GM19324 (cell line): ENCODE results near the gene ANKRD66.
"Not testable (repeated sequence)": the region's sequence is repeated elsewhere in the genome, so short reads cannot be mapped to it uniquely, and the experiment has no call there.

ENCODE experiments used
- ATAC-seq: cut with Tn5 transposase; IDR thresholded peaks from one replicate; pipeline ENCODE4 v1.9.1; 2021; ENCODE audit warnings: mild to moderate bottlenecking, moderate library complexity; ENCODE audit not compliant: unreplicated experiment, low FRiP score

ANKRD66 gene

GRCh38 chr6:46749731-46750130 is 3.0 kb downstream of the ANKRD66 start:
- ATAC-seq = no peak

DNA sequence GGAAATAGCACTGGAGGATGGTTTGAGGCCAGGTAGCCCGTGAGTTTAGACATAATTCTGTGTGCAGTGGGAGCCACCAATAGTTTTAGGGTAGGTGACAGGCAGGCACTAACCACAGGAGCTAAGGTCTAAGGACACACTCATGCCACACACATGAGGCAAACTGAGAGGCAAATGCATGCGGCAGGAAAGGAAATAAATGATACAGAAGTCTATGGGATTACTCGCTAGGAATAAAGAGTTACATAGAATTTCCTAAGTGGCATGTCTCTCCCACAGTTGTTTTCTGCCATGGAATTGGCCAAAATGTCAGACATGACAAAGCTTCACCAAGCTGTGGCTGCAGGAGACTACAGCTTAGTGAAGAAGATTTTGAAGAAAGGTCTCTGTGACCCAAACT is 4.9 kb downstream of the ANKRD66 start:
- no peak for ATAC-seq

DNA sequence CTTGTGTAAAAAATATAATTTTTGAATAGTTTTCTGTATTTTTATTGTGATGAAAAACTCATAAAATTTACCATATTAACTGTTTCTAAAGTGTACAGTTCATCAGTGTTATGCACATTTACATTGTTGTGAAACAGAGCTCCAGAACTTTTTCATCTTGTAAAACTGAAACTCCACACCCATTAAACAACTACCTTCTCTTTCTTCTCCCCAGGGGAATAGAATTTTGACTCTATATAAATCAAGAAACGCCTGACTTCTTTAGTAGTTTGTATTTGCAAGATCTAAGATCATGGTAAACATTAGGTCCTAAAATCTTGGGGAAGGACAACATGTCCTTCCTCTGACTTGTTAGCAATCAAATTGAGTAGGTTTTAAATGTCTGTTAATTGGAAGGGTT is 9.1 kb downstream of the ANKRD66 start:
- no peak for ATAC-seq

GRCh38 chr6:46756469-46757213 is 9.9 kb downstream of the ANKRD66 start:
- ATAC-seq = no peak

GRCh38 chr6:46757214-46757596 is 10.5 kb downstream of the ANKRD66 start:
- no peak for ATAC-seq

- ATAC-seq = no peak
These were observed 12.4 kb downstream of the ANKRD66 start for GRCh38 chr6:46758960-46759753.

DNA sequence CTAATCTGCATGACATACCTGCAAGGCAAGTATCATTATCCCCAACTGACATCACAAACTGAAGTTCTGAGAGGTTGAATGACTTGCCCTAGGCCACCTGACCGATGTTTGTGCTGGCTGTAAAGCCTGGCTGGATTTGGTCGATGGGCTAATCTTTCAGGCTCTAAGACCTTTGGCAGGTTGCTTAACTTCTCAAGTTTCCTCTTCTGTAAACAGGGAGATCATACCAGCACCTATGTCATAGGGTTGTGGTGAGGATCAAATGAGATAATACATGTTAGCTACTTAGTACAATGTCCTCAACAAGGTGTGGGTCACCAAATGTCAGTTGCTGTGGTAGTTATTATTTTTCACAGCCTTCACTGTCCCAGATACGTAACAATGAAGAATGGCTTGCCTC is 14.2 kb downstream of the ANKRD66 start:
- ATAC-seq = no peak

GRCh38 chr6:46763466-46763865 is 16.7 kb downstream of the ANKRD66 start:
- no peak for ATAC-seq

GRCh38 chr6:46764280-46764679 is 17.5 kb downstream of the ANKRD66 start:
- not testable (repeated sequence) for ATAC-seq

- ATAC-seq = no peak
These were observed 18.2 kb downstream of the ANKRD66 start for GRCh38 chr6:46764961-46765360.

DNA sequence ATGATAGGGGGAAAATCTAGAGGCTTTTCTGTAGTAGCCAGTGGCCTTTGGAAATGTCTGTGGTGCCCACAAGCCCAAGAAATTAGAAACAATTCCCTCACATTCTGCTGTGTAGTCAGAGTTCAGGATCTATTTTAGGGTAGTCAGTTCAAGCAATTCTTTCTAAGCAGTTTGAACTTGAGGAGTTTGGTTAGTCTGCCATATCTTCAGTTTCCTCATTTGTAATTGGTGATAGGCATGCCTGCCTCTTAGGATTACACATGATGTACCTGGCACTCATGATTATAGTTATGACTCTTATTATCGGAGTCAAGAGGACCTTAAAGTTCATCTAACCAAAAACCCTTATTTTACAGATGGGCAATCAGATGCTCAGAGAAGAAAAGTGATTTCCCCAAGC is 25.3 kb downstream of the ANKRD66 start:
- ATAC-seq = no peak

- no peak for ATAC-seq
These were observed 26.0 kb downstream of the ANKRD66 start for GRCh38 chr6:46772762-46773161.

DNA sequence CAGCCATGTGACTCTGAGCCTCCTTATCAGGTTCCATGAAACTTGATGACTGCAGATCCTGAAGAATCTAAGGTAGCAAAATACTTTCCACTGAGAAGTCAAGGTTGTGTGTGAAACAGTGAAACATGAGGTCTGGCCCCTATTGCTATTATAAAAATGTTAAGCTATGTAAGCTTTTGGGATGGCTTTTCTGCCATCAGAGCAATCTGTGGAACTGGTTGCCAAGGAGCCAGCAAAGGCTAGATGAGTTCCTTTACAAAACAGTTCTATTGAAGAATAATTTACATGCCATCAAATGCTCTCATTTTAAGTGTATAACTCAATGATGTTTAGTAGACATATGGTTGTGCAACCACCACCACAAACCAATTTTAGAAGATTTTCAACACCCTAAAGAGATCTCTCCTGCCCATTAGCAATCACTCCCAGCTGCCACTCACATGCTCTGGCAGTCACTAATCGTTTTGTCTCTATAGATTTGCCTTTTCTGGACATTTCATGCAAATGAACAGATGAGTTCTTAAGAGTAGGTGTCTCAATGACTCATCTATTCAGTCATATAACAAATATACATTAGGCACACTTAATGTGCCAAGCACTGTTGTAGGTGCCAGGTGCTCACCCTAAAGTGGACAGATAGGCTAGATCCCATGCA is 26.6 kb downstream of the ANKRD66 start:
- ATAC-seq = no peak

- not testable (repeated sequence) for ATAC-seq
These were observed 28.0 kb downstream of the ANKRD66 start for GRCh38 chr6:46774736-46775135.

DNA sequence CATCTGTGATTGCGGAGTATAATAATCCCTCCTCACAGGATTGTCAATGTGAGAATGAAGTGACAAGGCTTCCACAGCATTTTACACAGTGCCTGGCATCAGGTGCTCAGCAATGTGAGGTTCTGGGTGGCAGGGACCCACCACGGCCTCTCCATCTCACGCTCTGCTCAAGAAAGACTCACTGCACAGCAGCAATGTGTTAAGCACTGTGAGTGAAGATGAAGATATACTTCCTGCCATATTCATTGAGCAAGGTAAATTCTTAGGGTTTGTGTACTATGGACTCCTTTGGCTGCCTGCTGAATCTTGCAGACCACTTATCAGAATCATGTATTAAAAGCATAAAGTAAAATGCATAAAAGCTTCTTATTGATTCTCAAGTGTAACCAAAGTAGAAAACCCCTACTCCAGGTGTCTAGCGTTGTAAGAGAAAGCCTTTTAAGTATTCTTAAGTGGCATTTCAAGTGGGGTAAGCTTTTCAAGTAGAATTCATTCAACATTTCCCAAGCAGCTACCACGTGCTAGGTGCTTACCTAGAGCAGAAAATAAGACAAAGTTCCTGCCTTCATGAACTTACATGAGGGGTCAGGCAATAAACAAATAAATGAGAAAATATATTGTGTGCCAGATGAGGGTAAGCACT is 29.5 kb downstream of the ANKRD66 start:
- no peak for ATAC-seq

- ATAC-seq = no peak
These were observed 31.0 kb downstream of the ANKRD66 start for GRCh38 chr6:46777476-46778346.

DNA sequence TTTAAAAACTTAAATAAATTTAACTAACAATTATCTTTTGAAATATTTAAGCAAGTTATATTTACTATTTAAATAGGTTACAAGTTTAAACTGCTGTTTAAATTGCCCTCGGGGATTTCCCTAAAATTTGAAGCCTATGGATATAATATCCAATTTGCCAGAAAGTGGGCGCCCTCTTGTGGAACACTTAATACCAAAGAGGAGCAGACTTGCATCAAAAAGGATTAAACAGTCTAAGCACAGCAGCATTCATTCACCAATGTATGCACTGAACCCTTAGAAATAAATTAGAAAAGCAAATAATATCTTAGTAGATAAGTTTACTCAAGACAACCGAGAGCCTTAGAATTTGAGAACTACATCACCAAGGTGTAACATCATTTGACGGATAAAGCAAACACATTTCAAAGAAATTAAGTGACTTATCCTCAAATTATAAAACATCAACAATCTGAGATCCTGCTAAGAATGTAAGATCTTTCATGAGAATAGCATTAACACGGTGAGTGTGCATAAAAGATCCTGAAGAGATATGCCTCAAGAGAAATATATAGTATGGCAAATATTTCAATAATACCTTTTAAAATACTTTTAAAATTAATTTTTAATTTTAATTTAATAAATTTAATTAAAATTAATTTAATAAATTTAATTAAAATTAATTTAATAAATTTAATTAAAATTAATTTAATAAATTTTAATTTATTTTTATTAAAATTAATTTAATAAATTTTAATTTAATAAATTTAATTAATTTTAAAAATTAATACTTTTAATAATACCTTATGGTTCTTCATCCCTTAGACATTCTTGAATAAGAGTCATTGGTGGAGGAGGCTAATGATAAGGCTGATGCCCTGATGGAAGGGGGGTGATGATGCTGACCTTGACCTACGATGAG is 35.0 kb downstream of the ANKRD66 start:
- ATAC-seq = no peak

GRCh38 chr6:46784535-46784934 is 37.8 kb downstream of the ANKRD66 start:
- no peak for ATAC-seq
